Peyer's patch (tissue), 4 donors: ENCODE data around the gene STRA6.

Experiments used
- POLR2A ChIP-seq, 2 donors: fragments of 450-650 bp; IDR thresholded peaks; one replicate each; pipeline ENCODE4 v1.5.1; 2017; ENCODE audit warnings: antibody characterized with exemption in 2 of 2, mild to moderate bottlenecking in 2 of 2, moderate library complexity in 2 of 2
- TF ChIP-seq, protein P1 (sequence below), 6 experiments: fragments of 450-650 bp in 4 of 6; fragments of 200-600 bp in 2 of 6; sonication (generic) in 1 of 6; IDR thresholded peaks; one replicate each; pipeline ENCODE4 v1.5.1; 2017 to 2019; ENCODE audit warnings: antibody characterized with exemption in 6 of 6, mild to moderate bottlenecking in 3 of 6, moderate library complexity in 1 of 6

DNA sequence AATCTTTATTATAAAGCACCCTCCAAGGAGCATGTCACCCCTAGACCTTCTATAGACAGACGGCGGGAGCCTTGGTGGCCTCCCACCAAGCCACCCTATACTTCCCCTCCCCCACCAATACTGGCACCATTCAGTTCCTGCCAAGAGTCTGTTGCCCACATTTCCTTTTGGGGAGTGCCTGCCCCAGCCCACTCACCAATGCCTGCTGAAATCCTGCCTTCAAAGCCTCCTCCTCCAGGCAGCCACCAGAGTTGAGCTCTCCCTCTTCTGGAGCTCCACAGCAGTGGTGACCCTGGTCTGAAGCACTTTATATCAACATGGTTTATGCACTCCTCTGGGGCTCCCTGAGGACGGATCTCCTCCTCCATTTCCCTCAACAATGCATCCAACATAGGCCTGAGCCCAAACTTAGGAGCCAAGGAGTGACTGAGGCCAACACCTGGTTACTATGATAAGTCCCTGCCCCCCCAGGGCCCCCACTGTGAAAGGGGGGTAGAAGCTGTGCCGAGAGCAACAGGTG lies 42.3 kb upstream of the STRA6 start:
- TF ChIP-seq, protein P1, sequence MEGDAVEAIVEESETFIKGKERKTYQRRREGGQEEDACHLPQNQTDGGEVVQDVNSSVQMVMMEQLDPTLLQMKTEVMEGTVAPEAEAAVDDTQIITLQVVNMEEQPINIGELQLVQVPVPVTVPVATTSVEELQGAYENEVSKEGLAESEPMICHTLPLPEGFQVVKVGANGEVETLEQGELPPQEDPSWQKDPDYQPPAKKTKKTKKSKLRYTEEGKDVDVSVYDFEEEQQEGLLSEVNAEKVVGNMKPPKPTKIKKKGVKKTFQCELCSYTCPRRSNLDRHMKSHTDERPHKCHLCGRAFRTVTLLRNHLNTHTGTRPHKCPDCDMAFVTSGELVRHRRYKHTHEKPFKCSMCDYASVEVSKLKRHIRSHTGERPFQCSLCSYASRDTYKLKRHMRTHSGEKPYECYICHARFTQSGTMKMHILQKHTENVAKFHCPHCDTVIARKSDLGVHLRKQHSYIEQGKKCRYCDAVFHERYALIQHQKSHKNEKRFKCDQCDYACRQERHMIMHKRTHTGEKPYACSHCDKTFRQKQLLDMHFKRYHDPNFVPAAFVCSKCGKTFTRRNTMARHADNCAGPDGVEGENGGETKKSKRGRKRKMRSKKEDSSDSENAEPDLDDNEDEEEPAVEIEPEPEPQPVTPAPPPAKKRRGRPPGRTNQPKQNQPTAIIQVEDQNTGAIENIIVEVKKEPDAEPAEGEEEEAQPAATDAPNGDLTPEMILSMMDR (IDR thresholded peaks at IDR 0.05), result no peak
- no peak for TF ChIP-seq POLR2A (IDR thresholded peaks at IDR 0.05)
